Measurements from ENCODE around the gene LDLRAP1.
"Not testable (repeated sequence)": the region's sequence is repeated elsewhere in the genome, so short reads cannot be mapped to it uniquely, and the experiment has no call there.

The LDLRAP1 gene

DNA sequence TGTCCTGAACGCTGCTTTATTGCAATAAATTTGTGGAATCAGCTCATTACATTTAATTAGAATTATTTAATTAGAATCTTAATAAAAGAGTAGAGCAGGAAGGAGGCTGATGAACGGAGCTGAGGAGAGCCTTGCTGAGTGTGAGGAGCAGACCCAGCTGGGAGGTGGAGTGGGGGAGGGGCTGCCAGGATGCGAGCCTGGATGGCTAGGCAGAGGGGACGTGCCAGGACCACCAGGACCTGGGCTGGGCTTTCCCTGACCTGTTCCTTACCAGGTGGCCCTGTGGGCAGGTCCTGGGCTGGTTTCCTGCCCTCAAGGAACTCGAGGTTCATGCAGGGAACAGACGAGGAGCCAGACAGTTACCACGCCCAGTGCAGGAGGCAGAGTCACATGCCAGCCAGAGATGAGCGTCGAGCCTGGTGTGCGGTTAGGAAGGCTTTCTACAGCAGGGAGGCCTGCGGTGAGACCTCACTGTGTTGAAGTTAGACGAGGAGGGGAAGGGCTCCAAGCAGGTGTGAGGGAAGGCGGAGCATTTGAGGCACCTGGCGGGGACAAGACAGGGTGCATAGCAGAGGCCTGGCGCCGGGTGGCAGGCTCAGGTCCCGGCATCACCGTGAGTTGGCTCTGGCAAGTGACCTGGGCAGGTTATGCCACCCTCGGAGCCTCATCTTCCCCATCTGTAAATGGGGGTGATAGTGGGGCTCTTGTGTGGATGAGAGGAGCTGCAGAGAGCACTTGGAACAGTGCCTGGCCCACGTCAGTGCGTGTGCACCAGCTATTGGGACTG, 33.9 kb downstream of the LDLRAP1 start:
- Histone ChIP-seq H3K27me3 (ENCODE audit: insufficient read depth, low read length) (no peaks in the 10 kb centered on the region), H3K79me2 (ENCODE audit: control insufficient read depth, insufficient read depth, low read length, unreplicated experiment) (no peaks in the 10 kb centered on the region), H3K36me3 (ENCODE audit: insufficient read depth, low read length) (no peaks in the 10 kb centered on the region), H3K4me3 (ENCODE audit: low read depth, low read length) (no peak overlapping the region), H2AFZ (ENCODE audit: low read length, unreplicated experiment) (no peak overlapping the region), H3K27ac (ENCODE audit: low read depth, low read length) (no peak overlapping the region), H3K4me1 (ENCODE audit: control insufficient read depth, insufficient read depth, low read length, unreplicated experiment) (no peaks in the 10 kb centered on the region)

DNA sequence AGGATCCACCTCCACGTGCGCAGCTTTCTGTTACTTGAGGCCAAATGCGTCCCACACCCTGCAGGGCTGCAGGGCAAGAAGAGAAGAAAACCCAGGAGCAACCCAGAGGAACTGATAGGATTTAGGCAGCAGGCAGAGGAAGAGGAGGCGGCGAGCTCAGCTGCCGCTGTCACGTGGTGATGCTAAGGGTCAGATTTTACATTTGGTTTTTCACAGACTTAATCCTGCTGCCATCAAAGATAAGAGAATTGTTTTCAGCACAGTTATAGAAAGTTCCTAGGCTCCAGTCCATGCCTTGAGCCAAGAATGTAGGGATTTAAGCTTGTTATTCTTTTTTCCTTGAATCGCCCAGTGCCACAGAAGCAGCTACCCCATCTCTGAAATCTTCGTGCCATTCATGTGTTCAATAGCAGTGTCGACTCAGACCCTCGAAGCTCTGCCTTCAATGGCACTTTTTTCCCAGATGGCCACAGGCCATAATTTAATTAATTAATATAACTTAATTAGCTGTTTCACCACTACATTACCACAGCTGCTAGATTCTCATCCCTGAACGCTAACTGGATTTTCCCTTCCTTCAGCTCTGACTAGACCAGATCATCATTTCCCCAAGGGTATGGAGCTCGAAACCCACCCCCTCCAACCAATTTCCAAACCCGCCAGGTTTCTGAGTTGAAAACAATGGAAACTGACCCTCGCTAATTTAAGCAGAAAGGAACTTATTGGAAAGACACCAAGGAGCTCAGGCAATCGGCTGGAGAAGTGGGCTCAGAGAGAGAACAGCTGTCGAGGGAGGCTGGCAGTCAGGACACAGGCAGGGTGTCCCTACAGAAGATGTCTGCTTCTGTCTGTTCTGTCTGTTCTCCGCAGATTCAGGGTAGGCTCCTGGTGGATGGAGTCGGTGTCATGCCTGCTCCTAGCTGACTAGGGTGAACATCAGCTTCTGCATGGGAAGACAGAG, 36.2 kb downstream of the LDLRAP1 start:
- peaks cover under 1% of the 10 kb centered on the region for H3K4me1 ChIP-seq (ENCODE audit: control insufficient read depth, insufficient read depth, low read length, unreplicated experiment)
- no peaks in the 10 kb centered on the region for H3K79me2 ChIP-seq (ENCODE audit: control insufficient read depth, insufficient read depth, low read length, unreplicated experiment)
- H3K4me3 ChIP-seq (ENCODE audit: low read depth, low read length), result no peak overlapping the region
- H3K27ac ChIP-seq (ENCODE audit: low read depth, low read length), result no peak overlapping the region
- no peaks in the 10 kb centered on the region for H3K36me3 ChIP-seq (ENCODE audit: insufficient read depth, low read length)
- H2AFZ ChIP-seq (ENCODE audit: low read length, unreplicated experiment), result no peak overlapping the region
- H3K27me3 ChIP-seq (ENCODE audit: insufficient read depth, low read length), result no peaks in the 10 kb centered on the region

DNA sequence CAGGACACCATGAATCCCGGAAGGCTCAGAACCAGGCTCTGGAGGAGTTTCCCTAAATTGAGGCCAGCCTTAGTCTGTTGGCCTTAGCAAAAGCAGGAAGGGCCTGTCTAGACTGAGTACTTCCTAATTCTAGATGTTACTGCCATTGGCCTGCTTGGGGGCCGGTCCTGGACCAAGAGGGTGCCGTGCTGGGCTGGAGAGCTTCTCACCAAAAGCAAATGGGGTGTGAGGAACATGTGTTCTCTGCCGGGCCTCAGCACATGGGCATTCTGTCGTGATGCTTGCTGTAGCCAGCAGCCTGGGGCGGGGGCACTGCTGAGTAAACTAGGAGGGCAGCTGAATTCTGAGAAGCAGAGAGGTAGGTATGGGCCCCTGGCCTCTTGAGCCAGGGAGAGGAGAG, 37.5 kb downstream of the LDLRAP1 start:
- Histone ChIP-seq H3K27ac (ENCODE audit: low read depth, low read length) (no peak overlapping the region), H3K4me1 (ENCODE audit: control insufficient read depth, insufficient read depth, low read length, unreplicated experiment) (peaks cover 4% of the 10 kb centered on the region), H3K27me3 (ENCODE audit: insufficient read depth, low read length) (no peaks in the 10 kb centered on the region), H3K79me2 (ENCODE audit: control insufficient read depth, insufficient read depth, low read length, unreplicated experiment) (no peaks in the 10 kb centered on the region), H3K4me3 (ENCODE audit: low read depth, low read length) (no peak overlapping the region), H2AFZ (ENCODE audit: low read length, unreplicated experiment) (no peak overlapping the region), H3K36me3 (ENCODE audit: insufficient read depth, low read length) (no peaks in the 10 kb centered on the region)

DNA sequence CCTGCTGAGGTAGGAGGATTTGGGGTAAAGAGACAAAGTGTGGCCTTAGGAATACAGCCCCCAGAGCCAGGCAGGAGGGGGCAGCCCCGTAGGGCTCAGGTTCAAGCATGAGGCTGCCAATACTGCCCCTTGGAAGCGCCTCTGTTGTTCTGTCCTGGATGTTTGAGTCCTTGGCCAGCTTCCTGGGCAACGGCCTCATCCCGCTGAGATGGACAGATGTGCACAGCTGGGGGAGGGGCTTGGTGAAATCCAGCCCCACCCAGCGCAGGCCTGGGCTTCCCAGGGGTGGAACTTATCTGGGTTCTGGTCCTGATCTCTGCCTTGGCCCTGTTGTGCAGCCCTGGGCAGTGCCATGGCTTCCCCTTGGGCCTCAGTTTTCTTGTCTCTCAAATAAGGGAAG, 38.4 kb downstream of the LDLRAP1 start:
- Histone ChIP-seq H2AFZ (ENCODE audit: low read length, unreplicated experiment) (no peak overlapping the region), H3K79me2 (ENCODE audit: control insufficient read depth, insufficient read depth, low read length, unreplicated experiment) (no peaks in the 10 kb centered on the region), H3K4me3 (ENCODE audit: low read depth, low read length) (no peak overlapping the region), H3K4me1 (ENCODE audit: control insufficient read depth, insufficient read depth, low read length, unreplicated experiment) (peaks cover 4% of the 10 kb centered on the region), H3K36me3 (ENCODE audit: insufficient read depth, low read length) (no peaks in the 10 kb centered on the region), H3K27me3 (ENCODE audit: insufficient read depth, low read length) (no peaks in the 10 kb centered on the region), H3K27ac (ENCODE audit: low read depth, low read length) (no peak overlapping the region)

DNA sequence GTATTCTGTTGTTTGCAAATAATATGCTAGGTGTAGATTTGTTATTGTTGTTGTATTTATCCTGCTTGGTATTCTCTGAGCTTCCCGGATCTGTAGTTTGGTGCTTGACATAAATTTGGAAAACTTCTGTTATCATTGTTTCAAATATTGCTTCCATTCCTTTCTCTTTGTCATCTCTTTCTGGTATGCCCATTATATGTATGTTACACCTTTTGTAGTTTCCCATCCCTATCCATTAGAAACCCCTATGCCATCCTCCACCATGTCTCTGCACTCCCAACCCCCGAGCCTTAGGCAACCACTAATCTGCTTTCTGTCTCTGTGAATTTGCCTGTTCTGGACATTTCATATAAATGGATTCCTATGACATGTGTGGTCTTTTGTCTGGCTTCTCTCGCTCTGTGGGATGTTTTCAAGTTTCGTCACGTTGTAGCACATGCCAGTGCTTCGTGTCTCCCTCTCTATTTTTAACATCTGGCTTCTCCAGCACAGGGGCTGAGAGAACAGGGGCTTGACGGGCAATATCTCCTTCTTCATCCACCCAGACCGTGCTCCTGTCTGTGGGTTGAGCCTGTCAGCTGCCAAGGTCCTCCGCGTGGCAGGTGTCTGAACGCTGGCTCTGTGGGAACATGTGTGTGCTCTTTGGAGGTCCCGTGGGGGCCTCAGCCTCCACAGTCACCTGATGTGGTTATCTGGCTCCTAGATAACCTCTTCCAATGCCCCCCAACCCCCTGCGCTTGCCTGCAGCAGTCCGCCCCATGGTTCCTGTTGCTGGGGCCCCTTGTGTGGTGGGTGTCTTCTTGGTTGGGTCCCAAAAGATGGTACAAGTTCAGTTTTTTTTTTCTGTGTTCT, 40.3 kb downstream of the LDLRAP1 start:
- no peaks in the 10 kb centered on the region for H3K27me3 ChIP-seq (ENCODE audit: insufficient read depth, low read length)

GRCh38 chr1:25586181-25586588, 42.8 kb downstream of the LDLRAP1 start:
- no peaks in the 10 kb centered on the region for H3K27me3 ChIP-seq (ENCODE audit: insufficient read depth, low read length)
- no peak overlapping the region for H3K4me3 ChIP-seq (ENCODE audit: low read depth, low read length)
- no peaks in the 10 kb centered on the region for H3K36me3 ChIP-seq (ENCODE audit: insufficient read depth, low read length)
- no peak overlapping the region for H2AFZ ChIP-seq (ENCODE audit: low read length, unreplicated experiment)
- no peak overlapping the region for H3K27ac ChIP-seq (ENCODE audit: low read depth, low read length)
- H3K4me1 ChIP-seq (ENCODE audit: control insufficient read depth, insufficient read depth, low read length, unreplicated experiment), result peaks cover 4% of the 10 kb centered on the region
- no peaks in the 10 kb centered on the region for H3K79me2 ChIP-seq (ENCODE audit: control insufficient read depth, insufficient read depth, low read length, unreplicated experiment)

More for the DNA sequence above, 40.3 kb downstream of the LDLRAP1 start:
- H3K79me2 ChIP-seq (ENCODE audit: control insufficient read depth, insufficient read depth, low read length, unreplicated experiment), result no peaks in the 10 kb centered on the region
- no peak overlapping the region for H3K4me3 ChIP-seq (ENCODE audit: low read depth, low read length)
- H3K4me1 ChIP-seq (ENCODE audit: control insufficient read depth, insufficient read depth, low read length, unreplicated experiment), result peaks cover 4% of the 10 kb centered on the region
- H3K36me3 ChIP-seq (ENCODE audit: insufficient read depth, low read length), result no peaks in the 10 kb centered on the region
- no peak overlapping the region for H2AFZ ChIP-seq (ENCODE audit: low read length, unreplicated experiment)
- H3K27ac ChIP-seq (ENCODE audit: low read depth, low read length), result no peak overlapping the region

DNA sequence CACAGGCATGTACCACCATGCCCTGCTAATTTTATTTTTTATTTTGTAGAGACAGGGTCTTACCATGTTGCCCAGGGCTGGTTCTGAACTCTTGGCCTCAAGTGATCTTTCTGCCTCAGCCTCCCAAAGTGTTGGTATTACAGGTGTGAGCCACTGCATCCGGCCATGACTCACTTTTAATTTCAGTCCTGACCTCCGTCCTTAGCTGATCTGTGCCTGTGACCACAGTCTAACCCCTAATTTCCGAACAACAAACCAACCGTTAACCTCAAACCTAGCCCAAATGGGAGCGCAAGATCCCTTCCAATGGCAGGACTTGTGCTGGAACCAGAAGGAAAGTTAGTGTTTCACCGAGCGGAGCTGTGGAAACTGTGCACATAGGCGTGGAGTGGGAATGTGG, 43.9 kb downstream of the LDLRAP1 start:
- H3K36me3 ChIP-seq (ENCODE audit: insufficient read depth, low read length), result no peaks in the 10 kb centered on the region
- H2AFZ ChIP-seq (ENCODE audit: low read length, unreplicated experiment), result no peak overlapping the region
- peaks cover 4% of the 10 kb centered on the region for H3K4me1 ChIP-seq (ENCODE audit: control insufficient read depth, insufficient read depth, low read length, unreplicated experiment)
- H3K79me2 ChIP-seq (ENCODE audit: control insufficient read depth, insufficient read depth, low read length, unreplicated experiment), result no peaks in the 10 kb centered on the region
- H3K4me3 ChIP-seq (ENCODE audit: low read depth, low read length), result no peak overlapping the region
- H3K27me3 ChIP-seq (ENCODE audit: insufficient read depth, low read length), result no peaks in the 10 kb centered on the region
- no peak overlapping the region for H3K27ac ChIP-seq (ENCODE audit: low read depth, low read length)

DNA sequence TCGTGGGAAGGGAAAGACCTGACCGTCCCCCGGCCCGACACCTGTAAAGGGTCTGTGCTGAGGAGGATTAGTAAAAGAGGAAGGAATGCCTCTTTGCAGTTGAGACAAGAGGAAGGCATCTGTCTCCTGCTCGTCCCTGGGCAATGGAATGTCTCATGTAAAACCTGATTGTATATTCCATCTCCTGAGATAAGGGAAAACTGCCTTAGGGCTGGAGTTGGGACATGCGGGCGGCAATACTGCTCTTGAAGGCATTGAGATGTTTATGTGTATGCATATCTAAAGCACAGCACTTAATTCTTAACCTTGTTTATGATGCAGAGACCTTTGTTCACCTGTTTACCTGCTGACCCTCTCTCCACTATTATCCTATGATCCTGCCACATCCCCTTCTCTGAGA, 44.8 kb downstream of the LDLRAP1 start:
- not testable (repeated sequence) for H2AFZ ChIP-seq (ENCODE audit: low read length, unreplicated experiment); H3K27me3 ChIP-seq (ENCODE audit: insufficient read depth, low read length); H3K4me1 ChIP-seq (ENCODE audit: control insufficient read depth, insufficient read depth, low read length, unreplicated experiment); H3K79me2 ChIP-seq (ENCODE audit: control insufficient read depth, insufficient read depth, low read length, unreplicated experiment); H3K36me3 ChIP-seq (ENCODE audit: insufficient read depth, low read length); H3K27ac ChIP-seq (ENCODE audit: low read depth, low read length); H3K4me3 ChIP-seq (ENCODE audit: low read depth, low read length)

- H3K79me2 ChIP-seq (ENCODE audit: control insufficient read depth, insufficient read depth, low read length, unreplicated experiment); H3K36me3 ChIP-seq (ENCODE audit: insufficient read depth, low read length); H3K27me3 ChIP-seq (ENCODE audit: insufficient read depth, low read length); H2AFZ ChIP-seq (ENCODE audit: low read length, unreplicated experiment); H3K4me1 ChIP-seq (ENCODE audit: control insufficient read depth, insufficient read depth, low read length, unreplicated experiment); H3K4me3 ChIP-seq (ENCODE audit: low read depth, low read length); H3K27ac ChIP-seq (ENCODE audit: low read depth, low read length): not testable (repeated sequence)
These were observed 45.4 kb downstream of the LDLRAP1 start for GRCh38 chr1:25588786-25589185.

GRCh38 chr1:25590096-25590824, 46.9 kb downstream of the LDLRAP1 start:
- Histone ChIP-seq H3K36me3 (ENCODE audit: insufficient read depth, low read length) (no peaks in the 10 kb centered on the region), H3K27me3 (ENCODE audit: insufficient read depth, low read length) (peaks cover 14% of the 10 kb centered on the region), H3K4me3 (ENCODE audit: low read depth, low read length) (no peak overlapping the region), H3K79me2 (ENCODE audit: control insufficient read depth, insufficient read depth, low read length, unreplicated experiment) (no peaks in the 10 kb centered on the region), H3K27ac (ENCODE audit: low read depth, low read length) (no peak overlapping the region), H2AFZ (ENCODE audit: low read length, unreplicated experiment) (no peak overlapping the region), H3K4me1 (ENCODE audit: control insufficient read depth, insufficient read depth, low read length, unreplicated experiment) (no peaks in the 10 kb centered on the region)

Measured in ACC112 (cell line).